AG09319 (cell line): ENCODE data around the gene CKS1B.

ENCODE experiments used
- DNase-seq: peaks from one replicate; pipeline ENCODE4 v3.0.0-alpha.2; 2010; ENCODE audit warnings: low read depth; ENCODE audit errors: extremely low read depth
- TF ChIP-seq, protein P1 (sequence below): IDR thresholded peaks from 2 replicates; pipeline ENCODE4 v1.5.1; 2011; ENCODE audit warnings: low read depth, mild to moderate bottlenecking, inconsistent platforms, low read length, moderate library complexity

The CKS1B gene

DNA sequence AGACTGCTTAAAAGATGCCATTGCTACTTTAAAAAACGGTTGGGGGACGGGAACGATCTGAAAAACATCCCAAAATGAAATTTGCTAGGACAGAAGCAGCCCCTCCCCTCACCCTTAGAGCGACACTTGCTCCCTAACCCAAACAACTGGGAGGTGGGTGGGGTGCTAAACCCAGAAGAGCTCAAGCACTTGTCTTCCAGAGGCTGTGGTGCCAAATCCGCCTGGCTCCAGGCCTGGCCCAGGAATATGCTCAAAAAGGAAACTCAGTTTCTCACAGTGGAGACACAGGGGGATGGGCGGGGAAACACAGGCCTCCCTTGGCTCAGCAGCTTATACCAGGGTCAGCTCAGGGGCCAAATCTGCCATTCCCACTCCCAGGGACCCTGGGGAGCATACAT, 17.9 kb upstream of the CKS1B start:
- DNase-seq, result no peak

DNA sequence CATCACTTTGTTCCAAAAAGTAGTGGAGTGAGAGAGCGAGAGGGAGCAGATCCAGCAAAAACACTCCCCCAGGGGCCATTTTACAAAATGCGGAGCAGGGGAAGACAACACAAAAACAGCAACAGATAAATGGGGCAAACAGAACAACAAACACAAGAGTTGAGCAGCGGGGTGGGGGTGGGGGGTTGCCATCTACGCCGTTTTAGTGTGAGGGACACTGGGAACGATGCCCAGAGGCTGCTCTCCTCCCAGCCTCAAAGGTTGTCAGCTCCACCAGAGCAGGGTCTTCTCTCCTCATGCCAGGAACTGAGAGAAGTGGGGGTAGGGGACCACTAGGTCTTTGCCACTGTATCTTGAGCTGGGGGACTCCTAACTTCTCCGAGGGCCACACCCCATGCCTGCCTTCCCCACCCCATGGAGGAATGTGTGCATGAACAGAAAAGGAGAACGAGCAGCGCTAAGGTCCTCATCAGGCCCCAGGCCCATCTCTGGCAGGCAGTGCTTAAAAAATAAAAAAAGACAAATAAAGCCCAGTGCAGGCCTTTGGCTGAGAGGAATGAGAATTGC, 17.3 kb upstream of the CKS1B start:
- TF ChIP-seq, protein P1, sequence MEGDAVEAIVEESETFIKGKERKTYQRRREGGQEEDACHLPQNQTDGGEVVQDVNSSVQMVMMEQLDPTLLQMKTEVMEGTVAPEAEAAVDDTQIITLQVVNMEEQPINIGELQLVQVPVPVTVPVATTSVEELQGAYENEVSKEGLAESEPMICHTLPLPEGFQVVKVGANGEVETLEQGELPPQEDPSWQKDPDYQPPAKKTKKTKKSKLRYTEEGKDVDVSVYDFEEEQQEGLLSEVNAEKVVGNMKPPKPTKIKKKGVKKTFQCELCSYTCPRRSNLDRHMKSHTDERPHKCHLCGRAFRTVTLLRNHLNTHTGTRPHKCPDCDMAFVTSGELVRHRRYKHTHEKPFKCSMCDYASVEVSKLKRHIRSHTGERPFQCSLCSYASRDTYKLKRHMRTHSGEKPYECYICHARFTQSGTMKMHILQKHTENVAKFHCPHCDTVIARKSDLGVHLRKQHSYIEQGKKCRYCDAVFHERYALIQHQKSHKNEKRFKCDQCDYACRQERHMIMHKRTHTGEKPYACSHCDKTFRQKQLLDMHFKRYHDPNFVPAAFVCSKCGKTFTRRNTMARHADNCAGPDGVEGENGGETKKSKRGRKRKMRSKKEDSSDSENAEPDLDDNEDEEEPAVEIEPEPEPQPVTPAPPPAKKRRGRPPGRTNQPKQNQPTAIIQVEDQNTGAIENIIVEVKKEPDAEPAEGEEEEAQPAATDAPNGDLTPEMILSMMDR, result no peak

More for the DNA sequence above, 17.9 kb upstream of the CKS1B start:
- TF ChIP-seq, protein P1, result no peak

DNA sequence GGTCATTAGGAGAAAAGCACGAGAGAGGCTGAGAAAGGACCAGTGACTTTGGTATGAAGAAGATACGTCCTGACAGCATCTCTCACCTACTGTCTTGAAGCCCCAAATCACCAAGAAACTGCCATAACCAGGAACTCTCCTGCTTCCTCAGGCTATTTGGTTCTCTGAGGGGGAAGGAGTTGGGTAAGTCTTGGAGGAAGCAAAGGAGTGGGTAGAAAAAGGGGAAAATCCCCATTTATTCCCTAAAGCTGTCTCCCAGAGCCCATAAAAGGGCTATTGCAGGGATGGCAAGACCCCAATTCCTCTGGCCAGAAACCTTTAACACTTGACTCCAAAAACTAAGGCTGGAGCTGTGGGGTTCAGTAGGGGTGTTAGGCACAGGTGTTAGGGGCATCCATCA, 16.4 kb upstream of the CKS1B start:
- no peak for DNase-seq
- TF ChIP-seq, protein P1, result no peak

More for the DNA sequence above, 17.3 kb upstream of the CKS1B start:
- no peak for DNase-seq

DNA sequence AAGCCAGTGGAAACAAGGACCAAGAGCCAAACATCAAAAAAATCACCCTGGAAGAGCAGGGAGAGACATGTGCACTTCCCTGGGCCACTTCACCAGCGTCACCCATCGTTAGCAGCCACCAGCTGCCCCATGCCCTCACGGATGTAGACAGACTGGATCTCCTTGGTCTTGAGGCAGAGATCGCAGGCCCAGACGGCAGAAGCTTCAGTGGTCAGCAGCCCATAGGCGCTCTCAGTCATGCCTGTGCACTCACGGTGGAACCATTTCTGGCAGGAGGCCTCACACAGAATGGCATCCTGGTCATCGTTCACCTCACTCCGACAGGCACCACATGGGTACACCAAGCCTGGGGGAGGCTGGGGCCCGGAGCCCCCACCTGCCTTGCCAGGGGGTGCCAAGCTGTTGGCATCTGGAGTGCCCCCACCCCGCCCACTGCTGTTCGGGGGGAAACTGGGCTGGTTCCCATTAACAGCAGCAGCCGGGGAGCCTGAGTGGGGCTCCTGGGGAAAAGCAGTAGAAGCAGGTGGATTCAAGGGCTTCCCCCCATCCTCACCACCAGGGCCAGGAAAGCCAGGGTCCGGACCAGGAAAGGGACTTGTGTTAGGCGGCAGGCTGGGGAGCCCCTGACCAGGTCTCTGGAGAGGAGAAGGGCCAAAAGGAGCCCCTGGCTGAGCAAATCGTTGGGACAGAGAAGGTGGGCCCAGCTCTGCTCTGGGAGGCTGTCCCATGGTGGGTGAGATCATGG, 15.6 kb upstream of the CKS1B start:
- DNase-seq, result no peak
- TF ChIP-seq, protein P1, result no peak

DNA sequence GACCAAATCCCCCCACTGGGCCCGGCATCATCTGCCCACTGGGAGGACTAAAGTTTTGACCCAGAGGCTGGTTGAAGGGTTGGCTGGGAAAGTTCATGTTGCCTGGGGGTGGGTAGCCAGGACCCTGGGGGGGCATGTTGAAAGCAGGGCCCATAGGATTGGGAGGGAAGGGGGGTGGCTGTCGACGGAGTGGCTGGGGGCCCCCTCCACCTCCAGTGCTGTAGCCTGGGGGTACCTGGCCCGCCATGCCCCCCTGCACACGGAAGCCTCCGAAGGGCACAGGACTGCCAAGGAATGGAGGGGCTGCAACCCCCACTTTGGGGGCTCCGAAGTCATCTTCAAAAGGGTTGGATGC, 15.1 kb upstream of the CKS1B start:
- DNase-seq, result no peak
- TF ChIP-seq, protein P1, result no peak

DNA sequence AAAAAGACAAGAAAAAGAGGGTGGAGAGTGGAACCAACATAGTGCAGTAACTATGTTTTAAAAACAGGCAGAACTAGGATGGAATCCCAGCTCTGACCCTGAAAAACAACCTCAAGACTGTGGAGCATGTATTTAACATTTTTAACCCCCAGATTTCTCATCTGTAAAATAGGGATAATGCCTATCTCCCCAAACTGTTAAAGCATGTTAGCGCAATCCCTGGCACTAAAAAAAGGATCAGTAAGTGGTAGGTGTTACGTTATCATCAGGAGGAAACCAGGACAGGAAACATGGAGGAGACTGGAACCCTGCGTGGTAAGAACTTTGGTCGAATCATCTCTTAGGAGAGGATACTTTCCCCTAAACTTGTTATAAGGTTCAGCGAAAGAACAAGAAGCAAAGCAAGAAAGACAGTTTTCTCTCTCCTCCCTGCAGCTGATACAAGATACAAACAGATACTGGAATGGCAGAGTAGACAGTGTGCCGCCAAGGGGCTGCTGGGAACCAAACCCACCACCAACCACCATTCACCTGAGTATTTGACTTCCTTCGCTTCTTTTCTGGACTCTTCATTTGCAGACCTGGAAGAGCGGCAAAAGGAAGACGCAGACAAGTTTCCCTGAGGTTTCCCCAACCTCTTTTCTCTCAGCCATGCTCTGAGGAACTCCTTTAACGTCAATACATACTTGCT, 13.9 kb upstream of the CKS1B start:
- no peak for DNase-seq
- TF ChIP-seq, protein P1, result no peak
